ENCODE measurements around the gene PTPRN2. TPM values are rescaled to one million over a fixed set of nuclear protein-coding genes. Genes with fewer than 3 reads are reported as not detected.

The PTPRN2 gene
- total and polyA plus RNA-seq, 2 of the 8 experiments (the other 6 are each of a cell fraction or from before 2014, with no cell fraction given) = 2.6 to 4.5 TPM

DNA sequence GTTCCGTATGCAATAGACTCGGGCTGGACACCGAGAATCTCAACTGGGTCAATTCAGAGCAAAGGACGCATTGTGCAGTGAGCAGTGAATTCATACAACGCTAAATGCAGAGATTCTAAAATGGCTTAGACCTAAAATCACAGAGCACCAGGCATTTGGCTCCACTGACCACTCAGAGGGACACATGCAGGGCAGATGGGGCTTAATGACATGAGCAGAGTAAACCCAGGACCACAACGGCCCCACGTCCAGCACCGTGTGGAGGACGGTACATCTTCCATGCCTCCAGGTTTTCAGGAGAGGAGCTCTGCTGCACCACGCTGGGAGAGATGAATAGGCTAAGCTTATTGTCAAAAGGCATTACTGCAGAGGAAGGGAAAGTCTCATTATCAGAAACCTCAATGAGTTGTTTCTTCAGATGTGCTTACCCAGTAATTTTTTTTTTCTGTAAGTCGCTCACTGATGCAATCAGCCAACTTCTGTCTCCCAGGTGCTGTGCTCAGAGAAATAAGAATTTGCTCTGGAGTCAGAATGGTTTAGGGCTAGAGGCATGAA is 555.0 kb downstream of the PTPRN2 start (continued):
- TF ChIP-seq SRF (IDR thresholded peaks at IDR 0.05; ENCODE audit: low read depth, low read length) (no peak), CHD2 (IDR thresholded peaks at IDR 0.05; ENCODE audit: low read length) (no peak), SAP30 (IDR thresholded peaks at IDR 0.05; ENCODE audit: insufficient read depth, insufficient replicate concordance, low read length) (no peak), BACH1 (IDR thresholded peaks at IDR 0.05; ENCODE audit: low read length) (no peak)
- TF ChIP-seq, protein P1, sequence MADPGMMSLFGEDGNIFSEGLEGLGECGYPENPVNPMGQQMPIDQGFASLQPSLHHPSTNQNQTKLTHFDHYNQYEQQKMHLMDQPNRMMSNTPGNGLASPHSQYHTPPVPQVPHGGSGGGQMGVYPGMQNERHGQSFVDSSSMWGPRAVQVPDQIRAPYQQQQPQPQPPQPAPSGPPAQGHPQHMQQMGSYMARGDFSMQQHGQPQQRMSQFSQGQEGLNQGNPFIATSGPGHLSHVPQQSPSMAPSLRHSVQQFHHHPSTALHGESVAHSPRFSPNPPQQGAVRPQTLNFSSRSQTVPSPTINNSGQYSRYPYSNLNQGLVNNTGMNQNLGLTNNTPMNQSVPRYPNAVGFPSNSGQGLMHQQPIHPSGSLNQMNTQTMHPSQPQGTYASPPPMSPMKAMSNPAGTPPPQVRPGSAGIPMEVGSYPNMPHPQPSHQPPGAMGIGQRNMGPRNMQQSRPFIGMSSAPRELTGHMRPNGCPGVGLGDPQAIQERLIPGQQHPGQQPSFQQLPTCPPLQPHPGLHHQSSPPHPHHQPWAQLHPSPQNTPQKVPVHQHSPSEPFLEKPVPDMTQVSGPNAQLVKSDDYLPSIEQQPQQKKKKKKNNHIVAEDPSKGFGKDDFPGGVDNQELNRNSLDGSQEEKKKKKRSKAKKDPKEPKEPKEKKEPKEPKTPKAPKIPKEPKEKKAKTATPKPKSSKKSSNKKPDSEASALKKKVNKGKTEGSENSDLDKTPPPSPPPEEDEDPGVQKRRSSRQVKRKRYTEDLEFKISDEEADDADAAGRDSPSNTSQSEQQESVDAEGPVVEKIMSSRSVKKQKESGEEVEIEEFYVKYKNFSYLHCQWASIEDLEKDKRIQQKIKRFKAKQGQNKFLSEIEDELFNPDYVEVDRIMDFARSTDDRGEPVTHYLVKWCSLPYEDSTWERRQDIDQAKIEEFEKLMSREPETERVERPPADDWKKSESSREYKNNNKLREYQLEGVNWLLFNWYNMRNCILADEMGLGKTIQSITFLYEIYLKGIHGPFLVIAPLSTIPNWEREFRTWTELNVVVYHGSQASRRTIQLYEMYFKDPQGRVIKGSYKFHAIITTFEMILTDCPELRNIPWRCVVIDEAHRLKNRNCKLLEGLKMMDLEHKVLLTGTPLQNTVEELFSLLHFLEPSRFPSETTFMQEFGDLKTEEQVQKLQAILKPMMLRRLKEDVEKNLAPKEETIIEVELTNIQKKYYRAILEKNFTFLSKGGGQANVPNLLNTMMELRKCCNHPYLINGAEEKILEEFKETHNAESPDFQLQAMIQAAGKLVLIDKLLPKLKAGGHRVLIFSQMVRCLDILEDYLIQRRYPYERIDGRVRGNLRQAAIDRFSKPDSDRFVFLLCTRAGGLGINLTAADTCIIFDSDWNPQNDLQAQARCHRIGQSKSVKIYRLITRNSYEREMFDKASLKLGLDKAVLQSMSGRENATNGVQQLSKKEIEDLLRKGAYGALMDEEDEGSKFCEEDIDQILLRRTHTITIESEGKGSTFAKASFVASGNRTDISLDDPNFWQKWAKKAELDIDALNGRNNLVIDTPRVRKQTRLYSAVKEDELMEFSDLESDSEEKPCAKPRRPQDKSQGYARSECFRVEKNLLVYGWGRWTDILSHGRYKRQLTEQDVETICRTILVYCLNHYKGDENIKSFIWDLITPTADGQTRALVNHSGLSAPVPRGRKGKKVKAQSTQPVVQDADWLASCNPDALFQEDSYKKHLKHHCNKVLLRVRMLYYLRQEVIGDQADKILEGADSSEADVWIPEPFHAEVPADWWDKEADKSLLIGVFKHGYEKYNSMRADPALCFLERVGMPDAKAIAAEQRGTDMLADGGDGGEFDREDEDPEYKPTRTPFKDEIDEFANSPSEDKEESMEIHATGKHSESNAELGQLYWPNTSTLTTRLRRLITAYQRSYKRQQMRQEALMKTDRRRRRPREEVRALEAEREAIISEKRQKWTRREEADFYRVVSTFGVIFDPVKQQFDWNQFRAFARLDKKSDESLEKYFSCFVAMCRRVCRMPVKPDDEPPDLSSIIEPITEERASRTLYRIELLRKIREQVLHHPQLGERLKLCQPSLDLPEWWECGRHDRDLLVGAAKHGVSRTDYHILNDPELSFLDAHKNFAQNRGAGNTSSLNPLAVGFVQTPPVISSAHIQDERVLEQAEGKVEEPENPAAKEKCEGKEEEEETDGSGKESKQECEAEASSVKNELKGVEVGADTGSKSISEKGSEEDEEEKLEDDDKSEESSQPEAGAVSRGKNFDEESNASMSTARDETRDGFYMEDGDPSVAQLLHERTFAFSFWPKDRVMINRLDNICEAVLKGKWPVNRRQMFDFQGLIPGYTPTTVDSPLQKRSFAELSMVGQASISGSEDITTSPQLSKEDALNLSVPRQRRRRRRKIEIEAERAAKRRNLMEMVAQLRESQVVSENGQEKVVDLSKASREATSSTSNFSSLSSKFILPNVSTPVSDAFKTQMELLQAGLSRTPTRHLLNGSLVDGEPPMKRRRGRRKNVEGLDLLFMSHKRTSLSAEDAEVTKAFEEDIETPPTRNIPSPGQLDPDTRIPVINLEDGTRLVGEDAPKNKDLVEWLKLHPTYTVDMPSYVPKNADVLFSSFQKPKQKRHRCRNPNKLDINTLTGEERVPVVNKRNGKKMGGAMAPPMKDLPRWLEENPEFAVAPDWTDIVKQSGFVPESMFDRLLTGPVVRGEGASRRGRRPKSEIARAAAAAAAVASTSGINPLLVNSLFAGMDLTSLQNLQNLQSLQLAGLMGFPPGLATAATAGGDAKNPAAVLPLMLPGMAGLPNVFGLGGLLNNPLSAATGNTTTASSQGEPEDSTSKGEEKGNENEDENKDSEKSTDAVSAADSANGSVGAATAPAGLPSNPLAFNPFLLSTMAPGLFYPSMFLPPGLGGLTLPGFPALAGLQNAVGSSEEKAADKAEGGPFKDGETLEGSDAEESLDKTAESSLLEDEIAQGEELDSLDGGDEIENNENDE (IDR thresholded peaks at IDR 0.05; ENCODE audit: insufficient replicate concordance, low read length) = no peak
- TF ChIP-seq, protein P2, sequence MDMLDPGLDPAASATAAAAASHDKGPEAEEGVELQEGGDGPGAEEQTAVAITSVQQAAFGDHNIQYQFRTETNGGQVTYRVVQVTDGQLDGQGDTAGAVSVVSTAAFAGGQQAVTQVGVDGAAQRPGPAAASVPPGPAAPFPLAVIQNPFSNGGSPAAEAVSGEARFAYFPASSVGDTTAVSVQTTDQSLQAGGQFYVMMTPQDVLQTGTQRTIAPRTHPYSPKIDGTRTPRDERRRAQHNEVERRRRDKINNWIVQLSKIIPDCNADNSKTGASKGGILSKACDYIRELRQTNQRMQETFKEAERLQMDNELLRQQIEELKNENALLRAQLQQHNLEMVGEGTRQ (IDR thresholded peaks at IDR 0.05; ENCODE audit: low read length) = no peak

All from H1 (cell line).